A673 (cell line): ENCODE measurements around the gene MAP2K6. TPM values are rescaled to one million over a fixed set of nuclear protein-coding genes. Genes with fewer than 3 reads are reported as not detected.

Experiments
- BruUV-seq: library from RNA; stranded (reverse); fragments of 400-500 nt; replicated peaks from 2 replicates; lab custom pipeline; 2021; lab: Mats Ljungman, UMichigan
- CTCF ChIA-PET: fragments of 300-600 bp; sonication (Branson Sonifier 250); formaldehyde crosslinking; loops from one replicate; lab custom pipeline; 2022; ENCODE audit warnings: antibody characterized with exemption; lab: Charles Lee
- POLR2A ChIA-PET: fragments of 300-600 bp; sonication (Branson Sonifier 250); formaldehyde crosslinking; loops from one replicate; lab custom pipeline; 2022; ENCODE audit warnings: antibody characterized with exemption; ENCODE audit not compliant: low non-redundant PET; lab: Charles Lee
- DNase-seq: peaks from one replicate; pipeline ENCODE4 v3.0.0-alpha.2; 2015; ENCODE audit warnings: low spot score
- H3K27ac ChIP-seq: fragments of 200-600 bp; sonication (generic); 2 replicates; pipeline ENCODE4 v1.5.1; 2016; ENCODE audit warnings: mixed run types, low read depth, mild to moderate bottlenecking, mixed read lengths, antibody characterized with exemption, low read length; ENCODE audit not compliant: poor library complexity, severe bottlenecking
- H3K27me3 ChIP-seq: fragments of 200-600 bp; sonication (generic); replicated peaks from 2 replicates; pipeline ENCODE4 v1.6.1; 2017; ENCODE audit warnings: mixed run types, low read depth, mild to moderate bottlenecking, mixed read lengths, antibody characterized with exemption, low read length; ENCODE audit not compliant: insufficient read depth, poor library complexity
- H3K36me3 ChIP-seq: fragments of 200-600 bp; sonication (generic); 2 replicates; pipeline ENCODE4 v1.6.1; 2016; ENCODE audit warnings: mixed run types, mild to moderate bottlenecking, mixed read lengths, antibody characterized with exemption, low read length; ENCODE audit not compliant: insufficient read depth, poor library complexity, severe bottlenecking
- H3K4me1 ChIP-seq: fragments of 200-600 bp; sonication (generic); 2 replicates; pipeline ENCODE4 v1.6.1; 2017; ENCODE audit warnings: mixed run types, mild to moderate bottlenecking, mixed read lengths, antibody characterized with exemption, low read length; ENCODE audit not compliant: insufficient read depth, poor library complexity, severe bottlenecking
- H3K4me3 ChIP-seq: fragments of 200-600 bp; sonication (generic); 2 replicates; pipeline ENCODE4 v1.5.1; 2016; ENCODE audit warnings: low read depth, mixed run types, mild to moderate bottlenecking, mixed read lengths, low read length; ENCODE audit not compliant: poor library complexity, severe bottlenecking
- H3K9me3 ChIP-seq: fragments of 200-600 bp; sonication (generic); 2 replicates; pipeline ENCODE4 v1.6.1; 2016; ENCODE audit warnings: mixed run types, low read depth, mild to moderate bottlenecking, mixed read lengths, antibody characterized with exemption, low read length; ENCODE audit not compliant: poor library complexity, severe bottlenecking
- EZH2 ChIP-seq: fragments of 200-600 bp; sonication (generic); IDR thresholded peaks from 2 replicates; pipeline ENCODE4 v1.6.1; 2017; ENCODE audit warnings: borderline replicate concordance, low read depth, mild to moderate bottlenecking, mixed read lengths, antibody characterized with exemption, low read length; ENCODE audit not compliant: poor library complexity, severe bottlenecking
- intact Hi-C: fragments of 100-400 bp; cut with micrococcal nuclease; formaldehyde crosslinking; loops from one replicate; pipeline ENCODE4 v1.10.0; 2022; ENCODE audit not compliant: unreplicated experiment
- total RNA-seq: library from RNA; stranded (reverse); gene quantifications from 2 replicates; pipeline ENCODE4 v1.2.3, GENCODE V29; 2021
- TF ChIP-seq, protein P1 (sequence below): fragments of 300-800, 200-600 bp; sonication (generic); conservative IDR thresholded peaks from 2 replicates; pipeline ENCODE4 v1.5.1; 2017; ENCODE audit warnings: low read depth, mild to moderate bottlenecking, antibody characterized with exemption, low read length, moderate library complexity, mixed read lengths

The MAP2K6 gene
- total RNA-seq, 1 experiment from 2014 or later = 14.1 TPM

DNA sequence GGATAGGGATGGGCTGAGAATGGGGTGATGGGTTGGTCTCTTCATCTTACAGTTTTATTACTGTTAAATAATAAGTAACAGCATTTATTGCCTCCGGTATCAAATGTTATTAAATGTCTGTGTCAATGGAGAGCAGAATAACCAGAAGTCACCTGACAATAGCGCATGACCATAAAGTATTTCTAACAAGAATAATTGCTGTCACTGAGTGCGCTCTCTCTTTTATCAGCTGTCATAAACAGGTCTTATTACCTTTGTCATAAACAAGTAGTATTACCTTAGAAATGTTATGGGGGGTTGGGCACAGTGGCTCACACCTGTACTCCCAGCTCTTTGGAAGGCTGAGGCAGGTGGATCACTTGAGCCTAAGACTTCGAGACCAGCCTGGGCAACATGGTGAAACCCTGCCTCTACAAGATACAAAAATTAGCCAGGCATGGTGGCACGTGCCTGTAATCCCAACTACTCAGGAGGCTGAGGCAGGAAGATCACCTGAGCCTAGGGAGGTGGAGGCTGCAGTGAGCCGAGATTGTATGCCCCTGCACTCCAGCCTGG is 120.6 kb downstream of the MAP2K6 start:
- H3K4me3 ChIP-seq = no peak overlapping the region
- POLR2A ChIA-PET = no interaction called here
- CTCF ChIA-PET = no interaction called here
- no peak for TF ChIP-seq EZH2
- TF ChIP-seq, protein P1, sequence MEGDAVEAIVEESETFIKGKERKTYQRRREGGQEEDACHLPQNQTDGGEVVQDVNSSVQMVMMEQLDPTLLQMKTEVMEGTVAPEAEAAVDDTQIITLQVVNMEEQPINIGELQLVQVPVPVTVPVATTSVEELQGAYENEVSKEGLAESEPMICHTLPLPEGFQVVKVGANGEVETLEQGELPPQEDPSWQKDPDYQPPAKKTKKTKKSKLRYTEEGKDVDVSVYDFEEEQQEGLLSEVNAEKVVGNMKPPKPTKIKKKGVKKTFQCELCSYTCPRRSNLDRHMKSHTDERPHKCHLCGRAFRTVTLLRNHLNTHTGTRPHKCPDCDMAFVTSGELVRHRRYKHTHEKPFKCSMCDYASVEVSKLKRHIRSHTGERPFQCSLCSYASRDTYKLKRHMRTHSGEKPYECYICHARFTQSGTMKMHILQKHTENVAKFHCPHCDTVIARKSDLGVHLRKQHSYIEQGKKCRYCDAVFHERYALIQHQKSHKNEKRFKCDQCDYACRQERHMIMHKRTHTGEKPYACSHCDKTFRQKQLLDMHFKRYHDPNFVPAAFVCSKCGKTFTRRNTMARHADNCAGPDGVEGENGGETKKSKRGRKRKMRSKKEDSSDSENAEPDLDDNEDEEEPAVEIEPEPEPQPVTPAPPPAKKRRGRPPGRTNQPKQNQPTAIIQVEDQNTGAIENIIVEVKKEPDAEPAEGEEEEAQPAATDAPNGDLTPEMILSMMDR = no peak
- no peak for DNase-seq
- no TSS peak for BruUV-seq
- H3K9me3 ChIP-seq = no peaks in the 10 kb centered on the region
- intact Hi-C loops = no loop called here
- H3K4me1 ChIP-seq = no peaks in the 10 kb centered on the region
- no peaks in the 10 kb centered on the region for H3K36me3 ChIP-seq
- H3K27me3 ChIP-seq = no peaks in the 10 kb centered on the region
- H3K27ac ChIP-seq = no peak overlapping the region

DNA sequence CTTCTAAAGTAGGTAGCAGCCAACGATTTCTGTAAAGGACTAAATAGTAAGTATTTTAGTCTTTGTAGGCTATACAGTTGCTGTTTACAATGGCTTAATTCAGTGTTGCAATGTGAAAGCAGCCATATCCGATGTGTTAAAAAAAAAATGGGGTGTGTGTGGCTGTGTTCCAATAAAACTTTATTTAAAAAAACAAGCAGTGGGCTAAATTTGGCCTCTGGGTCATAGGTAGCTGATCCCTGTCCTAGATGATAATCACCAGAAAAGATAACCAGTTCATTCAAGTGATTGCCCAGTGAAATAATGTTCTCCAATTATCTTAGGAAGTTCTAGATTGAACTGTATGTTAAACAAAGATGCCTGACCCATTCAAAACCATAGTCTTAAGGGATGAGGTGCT is 124.3 kb downstream of the MAP2K6 start:
- intact Hi-C loops = no loop called here
- Histone ChIP-seq H3K4me1 (no peaks in the 10 kb centered on the region), H3K27me3 (no peaks in the 10 kb centered on the region), H3K27ac (no peak overlapping the region), H3K36me3 (no peaks in the 10 kb centered on the region), H3K9me3 (no peaks in the 10 kb centered on the region), H3K4me3 (no peak overlapping the region)
- no TSS peak for BruUV-seq
- DNase-seq = no peak
- TF ChIP-seq, protein P1 = no peak
- TF ChIP-seq EZH2 = no peak
- ChIA-PET CTCF (no interaction called here), POLR2A (no interaction called here)

DNA sequence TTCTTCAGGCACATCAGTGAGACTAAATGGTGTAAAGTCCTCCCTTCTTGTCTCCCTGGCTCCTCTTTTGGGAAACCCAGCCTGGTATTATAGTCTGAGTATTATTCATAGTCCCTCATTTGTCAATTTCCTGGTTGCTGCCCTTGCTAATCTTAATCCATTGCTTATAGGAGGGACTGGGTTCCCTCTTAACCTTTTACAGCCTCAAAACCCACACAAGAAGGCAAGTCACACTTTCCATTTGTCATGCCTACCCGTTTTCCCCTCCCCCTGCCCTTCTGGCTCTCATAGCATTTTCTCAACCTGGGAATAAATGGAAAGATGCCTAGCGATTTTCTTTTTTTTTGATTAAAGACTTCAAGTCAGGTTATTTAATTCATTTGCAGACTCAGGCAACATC is 124.8 kb downstream of the MAP2K6 start:
- DNase-seq = no peak
- no TSS peak for BruUV-seq
- TF ChIP-seq, protein P1 = no peak
- no peak for TF ChIP-seq EZH2
- no peak overlapping the region for H3K27ac ChIP-seq
- no peaks in the 10 kb centered on the region for H3K9me3 ChIP-seq
- no peaks in the 10 kb centered on the region for H3K36me3 ChIP-seq
- intact Hi-C loops = no loop called here
- no peaks in the 10 kb centered on the region for H3K4me1 ChIP-seq
- no peak overlapping the region for H3K4me3 ChIP-seq
- CTCF ChIA-PET = no interaction called here
- H3K27me3 ChIP-seq = no peaks in the 10 kb centered on the region
- POLR2A ChIA-PET = no interaction called here
